Retinal pigment epithelial cell (primary cell): Measurements from ENCODE around the gene BAHD1.
A peak's percentile ranks its signal among the peaks of the same experiment; 100 is the strongest.

Source experiments
- DNase-seq: peaks from one replicate; pipeline ENCODE4 v3.0.0-alpha.2; 2010; ENCODE audit warnings: low read depth
- H3K4me3 ChIP-seq: 2 replicates; pipeline ENCODE4 v1.5.1; 2011; ENCODE audit warnings: mild to moderate bottlenecking, low read length, control low read depth, moderate library complexity
- TF ChIP-seq, protein P1 (sequence below): conservative IDR thresholded peaks from 2 replicates; pipeline ENCODE4 v1.5.1; 2011; ENCODE audit warnings: low read depth, low read length, control low read depth, inconsistent platforms

BAHD1 gene

DNA sequence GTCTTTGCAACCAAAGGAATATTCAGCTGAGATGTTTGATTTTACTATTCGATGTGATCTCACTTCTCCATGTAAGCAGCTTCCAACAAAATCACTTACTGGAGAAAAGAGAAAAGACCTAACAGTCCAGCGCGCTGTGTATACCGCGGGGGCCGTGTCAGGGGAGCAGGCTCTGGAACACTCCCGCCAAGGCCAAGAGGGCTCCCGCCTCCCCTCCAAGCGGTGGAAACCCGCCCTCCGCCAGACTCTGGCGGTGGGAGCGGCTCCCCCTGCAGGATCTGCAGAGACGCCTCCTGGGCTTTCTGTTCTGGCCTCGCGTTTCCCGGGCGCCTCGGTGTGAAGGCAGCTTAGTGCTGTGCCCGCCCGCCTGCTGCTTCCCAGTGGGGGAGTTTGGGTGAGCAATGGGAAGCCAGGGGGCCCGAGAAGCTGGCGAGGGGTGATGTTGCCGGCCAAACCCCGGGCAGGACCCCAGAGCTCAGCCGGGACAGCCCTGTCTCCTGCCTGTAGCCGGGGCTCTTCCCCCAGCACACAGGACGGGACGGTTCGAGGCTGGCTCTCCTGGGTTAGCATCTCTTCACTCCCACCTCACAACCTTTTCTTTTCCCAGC, 66.3 kb downstream of the BAHD1 start:
- DNase-seq, result no peak
- TF ChIP-seq, protein P1, sequence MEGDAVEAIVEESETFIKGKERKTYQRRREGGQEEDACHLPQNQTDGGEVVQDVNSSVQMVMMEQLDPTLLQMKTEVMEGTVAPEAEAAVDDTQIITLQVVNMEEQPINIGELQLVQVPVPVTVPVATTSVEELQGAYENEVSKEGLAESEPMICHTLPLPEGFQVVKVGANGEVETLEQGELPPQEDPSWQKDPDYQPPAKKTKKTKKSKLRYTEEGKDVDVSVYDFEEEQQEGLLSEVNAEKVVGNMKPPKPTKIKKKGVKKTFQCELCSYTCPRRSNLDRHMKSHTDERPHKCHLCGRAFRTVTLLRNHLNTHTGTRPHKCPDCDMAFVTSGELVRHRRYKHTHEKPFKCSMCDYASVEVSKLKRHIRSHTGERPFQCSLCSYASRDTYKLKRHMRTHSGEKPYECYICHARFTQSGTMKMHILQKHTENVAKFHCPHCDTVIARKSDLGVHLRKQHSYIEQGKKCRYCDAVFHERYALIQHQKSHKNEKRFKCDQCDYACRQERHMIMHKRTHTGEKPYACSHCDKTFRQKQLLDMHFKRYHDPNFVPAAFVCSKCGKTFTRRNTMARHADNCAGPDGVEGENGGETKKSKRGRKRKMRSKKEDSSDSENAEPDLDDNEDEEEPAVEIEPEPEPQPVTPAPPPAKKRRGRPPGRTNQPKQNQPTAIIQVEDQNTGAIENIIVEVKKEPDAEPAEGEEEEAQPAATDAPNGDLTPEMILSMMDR, result peak; percentile 86
- H3K4me3 ChIP-seq, result no peak overlapping the region

GRCh38 chr15:40508216-40508615, 67.5 kb downstream of the BAHD1 start:
- no peak overlapping the region for H3K4me3 ChIP-seq
- TF ChIP-seq, protein P1, result no peak
- no peak for DNase-seq

DNA sequence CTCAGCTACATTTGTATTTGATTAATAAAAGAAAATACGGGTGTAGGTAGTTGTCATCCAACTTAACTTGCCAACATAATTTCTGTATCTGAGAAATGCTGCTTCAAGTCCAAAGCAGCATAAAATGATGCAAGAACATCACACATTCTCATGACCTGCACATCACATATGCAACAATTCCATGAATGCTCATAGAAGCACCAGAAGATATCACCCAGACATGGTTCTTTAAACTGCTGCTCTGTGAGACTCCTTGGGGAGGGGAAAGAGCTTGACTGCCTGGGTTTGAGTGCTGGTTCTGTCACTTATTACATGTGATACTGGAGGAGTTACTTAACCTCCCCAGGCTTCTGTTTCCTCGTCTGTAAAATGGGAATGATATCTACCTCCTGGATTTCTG, 69.4 kb downstream of the BAHD1 start:
- no peak for DNase-seq
- TF ChIP-seq, protein P1, result no peak
- H3K4me3 ChIP-seq, result no peak overlapping the region

- H3K4me3 ChIP-seq, result peak overlapping the region; percentile 49
- TF ChIP-seq, protein P1, result no peak
- DNase-seq, result no peak
These were observed 70.3 kb downstream of the BAHD1 start for GRCh38 chr15:40511093-40511471.

GRCh38 chr15:40511472-40512133, 70.8 kb downstream of the BAHD1 start:
- DNase-seq, result no peak
- TF ChIP-seq, protein P1, result no peak

DNA sequence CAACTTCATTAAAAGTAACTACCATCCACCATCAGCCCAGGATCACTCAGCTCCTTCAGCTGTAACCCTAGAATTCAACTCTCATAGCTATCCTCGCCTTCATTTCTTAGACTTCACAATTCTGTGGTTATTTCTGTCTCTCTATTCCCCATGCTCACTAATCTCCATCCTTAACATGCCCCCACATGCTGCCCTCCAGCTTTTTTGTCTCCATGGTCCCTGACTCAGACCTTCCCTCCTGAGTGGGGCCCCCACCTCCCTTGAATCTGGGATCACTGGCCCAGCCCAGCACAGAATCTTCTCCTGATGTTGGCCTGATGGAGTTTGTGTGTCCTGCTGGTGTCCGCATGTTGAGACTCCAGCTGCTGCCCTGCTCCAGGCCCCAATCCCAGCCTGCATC, 71.7 kb downstream of the BAHD1 start:
- no peak for DNase-seq
- H3K4me3 ChIP-seq, result no peak overlapping the region
- TF ChIP-seq, protein P1, result no peak

More at GRCh38 chr15:40511472-40512133, 70.8 kb downstream of the BAHD1 start:
- peak overlapping the region; percentile 49 for H3K4me3 ChIP-seq

DNA sequence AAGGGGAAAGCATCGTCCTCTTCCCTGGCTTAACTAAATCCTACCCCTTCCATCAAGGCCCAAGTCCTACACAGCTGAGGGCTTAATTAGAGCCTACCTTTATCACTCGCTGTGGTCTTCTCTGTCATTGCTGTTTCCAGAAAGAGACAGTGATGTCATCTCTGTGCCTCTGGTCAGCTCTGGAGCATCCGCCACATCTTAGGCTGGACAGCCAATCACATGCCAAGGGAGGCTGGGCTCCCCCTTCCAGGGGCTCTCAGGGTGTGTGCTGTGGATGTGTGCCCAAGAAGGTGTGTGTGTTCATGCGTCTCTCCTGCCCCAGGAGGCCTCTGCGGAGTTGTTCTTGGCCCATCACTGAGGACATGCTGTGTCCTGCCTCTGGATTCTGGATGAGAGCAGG, 72.9 kb downstream of the BAHD1 start:
- DNase-seq, result no peak
- no peak overlapping the region for H3K4me3 ChIP-seq
- TF ChIP-seq, protein P1, result no peak
